Measurements from ENCODE around the gene PPFIA4.

Gene PPFIA4

GRCh38 chr1:203095061-203095690 lies 68.9 kb downstream of the PPFIA4 start:
- Histone ChIP-seq H3K9ac (ENCODE audit: low read depth, low read length) (no peak overlapping the region), H3K27ac (ENCODE audit: low read depth, low read length) (no peak overlapping the region), H3K9me3 (ENCODE audit: control insufficient read depth, insufficient read depth, low read length) (peaks cover 12% of the 10 kb centered on the region; the same call in 1 of the 2 replicates), H3K27me3 (ENCODE audit: control insufficient read depth, insufficient read depth, low read length) (no peaks in the 10 kb centered on the region), H3K4me3 (ENCODE audit: low read depth, low read length) (no peak overlapping the region), H3K4me1 (ENCODE audit: control insufficient read depth, insufficient read depth, low read length) (no peaks in the 10 kb centered on the region), H3K36me3 (ENCODE audit: control insufficient read depth, insufficient read depth, low read length) (no peaks in the 10 kb centered on the region)

GRCh38 chr1:203096566-203096965 lies 70.3 kb downstream of the PPFIA4 start:
- H3K9ac ChIP-seq (ENCODE audit: low read depth, low read length): no peak overlapping the region

DNA sequence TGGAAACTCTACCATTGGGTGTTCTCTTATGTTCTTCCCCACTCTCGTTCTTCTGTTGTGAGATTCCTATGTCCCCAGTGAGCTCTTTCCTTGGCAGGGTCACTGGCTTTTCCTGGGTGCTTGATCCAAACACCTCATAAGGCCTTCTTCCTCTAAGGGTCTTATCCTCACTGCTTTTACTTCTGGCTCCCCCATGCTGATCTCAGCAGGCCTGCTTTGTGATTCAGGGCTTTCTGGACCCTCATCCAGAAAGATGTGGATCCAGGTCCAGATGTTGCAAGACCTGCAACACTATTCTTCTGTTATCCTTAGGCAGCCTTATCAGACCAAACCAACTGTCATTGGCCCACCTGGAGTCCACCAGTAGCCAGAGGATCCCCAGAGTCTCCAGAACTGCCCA lies 70.7 kb downstream of the PPFIA4 start:
- no peak overlapping the region for H3K9ac ChIP-seq (ENCODE audit: low read depth, low read length)
- no peaks in the 10 kb centered on the region for H3K27me3 ChIP-seq (ENCODE audit: control insufficient read depth, insufficient read depth, low read length)

More at GRCh38 chr1:203096566-203096965, 70.3 kb downstream of the PPFIA4 start:
- Histone ChIP-seq H3K9me3 (ENCODE audit: control insufficient read depth, insufficient read depth, low read length) (peaks cover 12% of the 10 kb centered on the region; the same call in 1 of the 2 replicates), H3K4me3 (ENCODE audit: low read depth, low read length) (no peak overlapping the region), H3K4me1 (ENCODE audit: control insufficient read depth, insufficient read depth, low read length) (no peaks in the 10 kb centered on the region), H3K27ac (ENCODE audit: low read depth, low read length) (no peak overlapping the region), H3K27me3 (ENCODE audit: control insufficient read depth, insufficient read depth, low read length) (no peaks in the 10 kb centered on the region), H3K36me3 (ENCODE audit: control insufficient read depth, insufficient read depth, low read length) (no peaks in the 10 kb centered on the region)

DNA sequence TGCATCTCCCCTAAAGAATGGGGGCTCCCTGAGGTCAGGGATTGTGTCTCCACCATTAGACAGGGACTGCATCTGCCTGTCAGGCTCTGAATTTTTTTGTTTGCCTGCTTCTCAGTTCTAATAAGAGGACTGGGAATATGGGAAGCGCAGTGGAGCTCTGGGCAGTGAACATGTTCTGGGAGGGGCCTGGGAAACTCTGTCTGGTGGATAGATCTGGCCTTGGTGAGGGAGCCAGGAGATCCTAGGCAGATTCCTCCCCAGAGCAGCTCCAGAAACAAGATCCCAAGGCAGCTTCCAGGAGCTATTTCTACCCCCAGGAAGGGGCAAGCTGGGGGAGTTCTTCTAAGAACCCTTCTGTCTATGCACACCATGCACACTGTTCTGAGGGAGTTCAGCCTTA lies 72.2 kb downstream of the PPFIA4 start:
- Histone ChIP-seq H3K36me3 (ENCODE audit: control insufficient read depth, insufficient read depth, low read length) (no peaks in the 10 kb centered on the region), H3K27ac (ENCODE audit: low read depth, low read length) (no peak overlapping the region), H3K9me3 (ENCODE audit: control insufficient read depth, insufficient read depth, low read length) (peaks cover 12% of the 10 kb centered on the region; the same call in 1 of the 2 replicates), H3K4me1 (ENCODE audit: control insufficient read depth, insufficient read depth, low read length) (no peaks in the 10 kb centered on the region), H3K9ac (ENCODE audit: low read depth, low read length) (no peak overlapping the region), H3K27me3 (ENCODE audit: control insufficient read depth, insufficient read depth, low read length) (no peaks in the 10 kb centered on the region), H3K4me3 (ENCODE audit: low read depth, low read length) (no peak overlapping the region)

More for the DNA sequence above, 70.7 kb downstream of the PPFIA4 start:
- no peaks in the 10 kb centered on the region for H3K36me3 ChIP-seq (ENCODE audit: control insufficient read depth, insufficient read depth, low read length)
- H3K4me1 ChIP-seq (ENCODE audit: control insufficient read depth, insufficient read depth, low read length): no peaks in the 10 kb centered on the region
- peaks cover 12% of the 10 kb centered on the region; the same call in 1 of the 2 replicates for H3K9me3 ChIP-seq (ENCODE audit: control insufficient read depth, insufficient read depth, low read length)
- H3K27ac ChIP-seq (ENCODE audit: low read depth, low read length): no peak overlapping the region
- H3K4me3 ChIP-seq (ENCODE audit: low read depth, low read length): no peak overlapping the region

- H3K27me3 ChIP-seq (ENCODE audit: control insufficient read depth, insufficient read depth, low read length): no peaks in the 10 kb centered on the region
- no peaks in the 10 kb centered on the region for H3K36me3 ChIP-seq (ENCODE audit: control insufficient read depth, insufficient read depth, low read length)
- H3K9me3 ChIP-seq (ENCODE audit: control insufficient read depth, insufficient read depth, low read length): peaks cover 12% of the 10 kb centered on the region; the same call in 1 of the 2 replicates
- no peak overlapping the region for H3K4me3 ChIP-seq (ENCODE audit: low read depth, low read length)
- no peak overlapping the region for H3K27ac ChIP-seq (ENCODE audit: low read depth, low read length)
- no peak overlapping the region for H3K9ac ChIP-seq (ENCODE audit: low read depth, low read length)
- H3K4me1 ChIP-seq (ENCODE audit: control insufficient read depth, insufficient read depth, low read length): no peaks in the 10 kb centered on the region
Observed at GRCh38 chr1:203098914-203099520, 72.7 kb downstream of the PPFIA4 start.

DNA sequence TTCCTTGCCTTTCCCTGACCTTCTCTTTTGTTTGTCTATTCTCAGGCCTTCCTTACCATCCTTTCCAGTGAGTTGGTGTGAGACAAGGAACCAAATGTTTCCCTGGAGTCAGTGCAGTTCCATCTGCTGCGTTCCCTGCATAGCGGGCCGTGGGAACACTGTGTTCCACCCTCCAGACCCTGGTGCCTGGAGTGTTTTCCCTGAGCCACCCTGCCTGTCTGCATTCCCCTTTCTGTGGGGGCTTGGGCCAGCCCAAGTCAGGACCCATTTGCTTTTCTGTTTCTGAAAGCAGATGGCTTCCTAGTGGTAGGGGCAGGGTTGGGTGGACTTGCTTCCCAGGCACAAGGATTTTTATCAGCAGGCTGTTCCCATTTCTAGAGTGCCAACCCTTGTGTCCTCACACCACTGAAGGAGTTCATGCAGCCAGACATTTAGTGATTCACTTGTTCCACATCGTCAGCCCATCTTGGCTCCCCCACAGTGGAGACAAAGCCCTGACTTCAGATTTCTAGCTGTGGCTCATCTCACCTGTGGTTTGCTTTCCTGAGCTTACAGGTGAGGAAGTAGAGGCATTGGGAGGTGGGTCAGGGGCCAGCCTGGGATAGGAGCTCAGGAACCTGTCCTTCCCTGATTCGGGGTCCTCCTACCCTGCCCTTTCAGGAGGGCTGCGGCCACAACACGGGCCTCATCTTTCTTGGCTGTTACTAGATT lies 73.7 kb downstream of the PPFIA4 start:
- Histone ChIP-seq H3K36me3 (ENCODE audit: control insufficient read depth, insufficient read depth, low read length) (no peaks in the 10 kb centered on the region), H3K9me3 (ENCODE audit: control insufficient read depth, insufficient read depth, low read length) (peaks cover 9% of the 10 kb centered on the region; the same call in 1 of the 2 replicates), H3K27ac (ENCODE audit: low read depth, low read length) (no peak overlapping the region), H3K27me3 (ENCODE audit: control insufficient read depth, insufficient read depth, low read length) (no peaks in the 10 kb centered on the region), H3K4me1 (ENCODE audit: control insufficient read depth, insufficient read depth, low read length) (no peaks in the 10 kb centered on the region), H3K9ac (ENCODE audit: low read depth, low read length) (no peak overlapping the region), H3K4me3 (ENCODE audit: low read depth, low read length) (no peak overlapping the region)

- H3K9ac ChIP-seq (ENCODE audit: low read depth, low read length): no peak overlapping the region
- H3K4me3 ChIP-seq (ENCODE audit: low read depth, low read length): no peak overlapping the region
- H3K9me3 ChIP-seq (ENCODE audit: control insufficient read depth, insufficient read depth, low read length): peaks cover 4% of the 10 kb centered on the region; the same call in 1 of the 2 replicates
- H3K4me1 ChIP-seq (ENCODE audit: control insufficient read depth, insufficient read depth, low read length): no peaks in the 10 kb centered on the region
- no peak overlapping the region for H3K27ac ChIP-seq (ENCODE audit: low read depth, low read length)
- no peaks in the 10 kb centered on the region for H3K36me3 ChIP-seq (ENCODE audit: control insufficient read depth, insufficient read depth, low read length)
- no peaks in the 10 kb centered on the region for H3K27me3 ChIP-seq (ENCODE audit: control insufficient read depth, insufficient read depth, low read length)
Observed at GRCh38 chr1:203100516-203100869, 74.2 kb downstream of the PPFIA4 start.

DNA sequence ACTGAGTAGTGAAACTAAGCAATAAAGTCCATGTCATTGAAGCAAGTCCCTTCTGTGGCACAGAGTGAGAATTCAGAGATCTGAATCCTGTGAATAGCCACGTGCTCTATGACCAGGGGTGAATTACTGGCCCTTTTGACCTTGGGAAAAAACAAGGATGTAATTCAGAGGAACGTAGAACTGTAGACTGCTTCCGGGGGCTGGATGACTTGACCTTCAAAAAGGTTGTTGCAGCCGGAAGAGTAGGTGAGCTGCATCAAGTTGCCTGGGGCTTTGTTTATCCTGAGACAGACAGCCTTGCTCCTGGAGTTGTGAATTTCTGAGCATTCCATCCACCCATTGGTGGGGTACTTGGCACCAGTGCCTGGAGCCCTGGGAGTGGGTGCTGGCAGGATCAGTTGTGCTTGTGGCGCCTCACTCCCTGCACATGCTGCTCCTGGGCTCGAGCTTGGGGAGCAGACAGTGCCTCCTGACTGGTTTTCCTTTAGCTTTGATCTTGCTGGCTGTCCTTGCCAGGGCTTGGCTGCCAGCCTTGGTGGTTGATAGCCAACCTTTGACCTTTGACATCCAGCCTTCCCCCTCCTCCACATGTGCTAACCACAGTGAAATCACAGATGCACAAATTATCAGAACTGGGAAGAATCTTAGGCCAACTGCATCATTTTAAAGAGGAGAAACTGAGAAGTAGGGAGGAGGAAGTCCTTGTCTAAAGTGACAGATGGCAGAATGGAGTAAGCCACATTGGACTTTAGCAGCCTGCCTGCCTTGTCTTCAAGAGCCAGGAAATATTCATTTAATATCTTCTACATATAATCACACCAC lies 75.7 kb downstream of the PPFIA4 start:
- Histone ChIP-seq H3K27me3 (ENCODE audit: control insufficient read depth, insufficient read depth, low read length) (no peaks in the 10 kb centered on the region), H3K4me1 (ENCODE audit: control insufficient read depth, insufficient read depth, low read length) (no peaks in the 10 kb centered on the region), H3K27ac (ENCODE audit: low read depth, low read length) (no peak overlapping the region), H3K9ac (ENCODE audit: low read depth, low read length) (no peak overlapping the region), H3K36me3 (ENCODE audit: control insufficient read depth, insufficient read depth, low read length) (no peaks in the 10 kb centered on the region), H3K9me3 (ENCODE audit: control insufficient read depth, insufficient read depth, low read length) (no peaks in the 10 kb centered on the region), H3K4me3 (ENCODE audit: low read depth, low read length) (no peak overlapping the region)

DNA sequence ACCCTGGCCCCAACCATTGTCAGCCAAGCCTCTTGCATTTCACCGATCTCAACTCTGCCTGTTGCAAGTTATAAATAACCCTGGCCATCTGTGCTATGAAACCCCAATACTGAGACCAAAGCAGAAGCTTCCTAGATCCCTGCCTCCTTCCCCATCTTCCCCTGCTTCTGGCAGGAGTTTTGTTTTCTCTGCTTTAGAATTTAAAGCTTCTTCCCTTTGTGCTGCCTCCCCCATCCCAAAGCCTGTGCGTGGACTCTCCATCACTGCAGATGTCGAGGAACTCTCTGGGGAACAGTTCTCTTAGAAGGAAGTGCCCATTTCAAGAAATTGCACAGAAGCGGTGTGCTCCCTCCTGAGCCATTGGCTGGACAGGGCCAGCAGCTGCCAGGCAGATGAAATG lies 76.9 kb downstream of the PPFIA4 start:
- H3K36me3 ChIP-seq (ENCODE audit: control insufficient read depth, insufficient read depth, low read length): no peaks in the 10 kb centered on the region
- H3K9ac ChIP-seq (ENCODE audit: low read depth, low read length): no peak overlapping the region
- H3K4me1 ChIP-seq (ENCODE audit: control insufficient read depth, insufficient read depth, low read length): no peaks in the 10 kb centered on the region
- no peak overlapping the region for H3K27ac ChIP-seq (ENCODE audit: low read depth, low read length)
- no peaks in the 10 kb centered on the region for H3K27me3 ChIP-seq (ENCODE audit: control insufficient read depth, insufficient read depth, low read length)
- H3K9me3 ChIP-seq (ENCODE audit: control insufficient read depth, insufficient read depth, low read length): no peaks in the 10 kb centered on the region
- no peak overlapping the region for H3K4me3 ChIP-seq (ENCODE audit: low read depth, low read length)

DNA sequence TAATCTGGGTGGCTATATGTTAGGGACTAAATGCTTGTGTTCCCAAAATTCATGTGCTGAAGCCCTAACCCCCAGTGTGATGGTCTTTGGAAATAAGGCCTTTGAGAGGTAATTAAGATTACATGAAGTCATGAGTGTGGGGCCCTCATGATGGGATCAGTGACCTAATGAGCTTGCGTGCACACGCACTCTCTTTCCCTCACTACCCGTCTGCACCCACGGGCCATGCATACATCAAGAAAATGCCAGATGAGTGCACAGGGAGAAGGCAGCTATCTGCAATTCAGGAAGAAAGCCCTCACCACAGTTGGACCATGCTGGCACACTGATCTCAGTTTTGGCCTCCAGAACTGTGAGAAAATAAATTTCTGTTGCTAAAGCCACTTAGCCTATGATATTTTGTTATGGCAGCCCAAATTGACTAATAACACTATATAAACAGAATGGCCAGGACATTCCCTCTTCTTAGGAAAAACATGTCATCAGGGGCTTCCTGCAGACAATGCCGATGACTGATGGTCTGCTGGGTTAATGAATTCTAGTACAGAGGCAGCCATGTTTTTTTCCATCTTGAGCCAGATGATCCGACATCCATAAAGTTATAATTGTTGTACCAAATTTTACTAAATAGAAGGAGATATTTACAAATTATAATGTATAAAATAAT lies 77.7 kb downstream of the PPFIA4 start:
- Histone ChIP-seq H3K27ac (ENCODE audit: low read depth, low read length) (no peak overlapping the region), H3K36me3 (ENCODE audit: control insufficient read depth, insufficient read depth, low read length) (no peaks in the 10 kb centered on the region), H3K9me3 (ENCODE audit: control insufficient read depth, insufficient read depth, low read length) (no peaks in the 10 kb centered on the region), H3K27me3 (ENCODE audit: control insufficient read depth, insufficient read depth, low read length) (no peaks in the 10 kb centered on the region), H3K4me1 (ENCODE audit: control insufficient read depth, insufficient read depth, low read length) (no peaks in the 10 kb centered on the region), H3K4me3 (ENCODE audit: low read depth, low read length) (no peak overlapping the region), H3K9ac (ENCODE audit: low read depth, low read length) (no peak overlapping the region)
